GM12891 (cell line): ENCODE data around the gene GNB1.

Experiments used
- PAX5 ChIP-seq: IDR thresholded peaks from 2 replicates; pipeline ENCODE4 v1.6.1; 2011; ENCODE audit warnings: low read length, moderate library complexity, mild to moderate bottlenecking; ENCODE audit not compliant: insufficient read depth, severe bottlenecking
- POLR2A ChIP-seq: IDR thresholded peaks from 2 replicates; pipeline ENCODE4 v1.6.1; 2011; ENCODE audit warnings: low read depth, low read length, control low read depth
- POLR2AphosphoS5 ChIP-seq: IDR thresholded peaks from 2 replicates; pipeline ENCODE4 v1.6.1; 2011; ENCODE audit warnings: low read depth, low read length, control low read depth
- POU2F2 ChIP-seq: IDR thresholded peaks from 2 replicates; pipeline ENCODE4 v1.6.1; 2011; ENCODE audit warnings: low read depth, mild to moderate bottlenecking, control low read depth, low read length, moderate library complexity
- SPI1 ChIP-seq: IDR thresholded peaks from 2 replicates; pipeline ENCODE4 v1.6.1; 2011; ENCODE audit warnings: low read depth, low read length, control low read depth
- TAF1 ChIP-seq: IDR thresholded peaks from 2 replicates; pipeline ENCODE4 v1.6.1; 2011; ENCODE audit warnings: low read depth, low read length, control low read depth

GRCh38 chr1:1890506-1891348 lies at the start of gene GNB1:
- TF ChIP-seq POLR2AphosphoS5 (no peak), POLR2A (no peak), TAF1 (0 out of 2 replicates have a peak, but pooled peaks have one; percentile 45), SPI1 (no peak), POU2F2 (no peak), PAX5 (no peak)
